ENCODE data around the gene RARG. TPM values are rescaled to one million over a fixed set of nuclear protein-coding genes. Genes with fewer than 3 reads are reported as not detected.

The RARG gene
- total and polyA plus RNA-seq, 12 donors, result 3.8 to 36.4 (median 24.8) TPM

DNA sequence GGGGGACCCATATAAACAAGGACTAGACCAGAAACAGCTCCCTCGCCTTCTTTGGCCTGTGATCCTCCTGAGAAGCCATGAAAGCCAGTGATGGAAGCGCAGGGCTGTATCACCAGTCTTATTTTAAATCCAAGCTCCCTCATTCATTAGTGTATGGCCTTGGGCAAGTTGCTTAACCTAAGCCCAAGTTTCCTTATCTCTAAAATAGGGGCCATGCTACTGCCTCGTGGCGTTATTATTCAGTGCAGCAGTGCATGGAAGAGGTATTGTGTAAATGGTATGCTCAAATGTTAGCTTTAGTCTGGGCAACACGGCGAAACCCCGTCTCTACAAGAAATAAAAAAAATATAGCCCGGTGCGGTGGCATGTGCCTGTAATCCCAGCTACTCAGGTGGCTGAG, 46.0 kb upstream of the RARG start:
- Histone ChIP-seq H3K27ac (no peak overlapping the region), H3K4me1 (replicated peaks in 1 of 2) (no peaks in the 10 kb centered on the region), H3K36me3 (replicated peaks in 1 of 2) (no peaks in the 10 kb centered on the region), H3K9me3 (replicated peaks in 1 of 3) (no peaks in the 10 kb centered on the region), H3K4me3 (no peak overlapping the region), H3K27me3 (no peaks in the 10 kb centered on the region)
- TF ChIP-seq, protein P1, sequence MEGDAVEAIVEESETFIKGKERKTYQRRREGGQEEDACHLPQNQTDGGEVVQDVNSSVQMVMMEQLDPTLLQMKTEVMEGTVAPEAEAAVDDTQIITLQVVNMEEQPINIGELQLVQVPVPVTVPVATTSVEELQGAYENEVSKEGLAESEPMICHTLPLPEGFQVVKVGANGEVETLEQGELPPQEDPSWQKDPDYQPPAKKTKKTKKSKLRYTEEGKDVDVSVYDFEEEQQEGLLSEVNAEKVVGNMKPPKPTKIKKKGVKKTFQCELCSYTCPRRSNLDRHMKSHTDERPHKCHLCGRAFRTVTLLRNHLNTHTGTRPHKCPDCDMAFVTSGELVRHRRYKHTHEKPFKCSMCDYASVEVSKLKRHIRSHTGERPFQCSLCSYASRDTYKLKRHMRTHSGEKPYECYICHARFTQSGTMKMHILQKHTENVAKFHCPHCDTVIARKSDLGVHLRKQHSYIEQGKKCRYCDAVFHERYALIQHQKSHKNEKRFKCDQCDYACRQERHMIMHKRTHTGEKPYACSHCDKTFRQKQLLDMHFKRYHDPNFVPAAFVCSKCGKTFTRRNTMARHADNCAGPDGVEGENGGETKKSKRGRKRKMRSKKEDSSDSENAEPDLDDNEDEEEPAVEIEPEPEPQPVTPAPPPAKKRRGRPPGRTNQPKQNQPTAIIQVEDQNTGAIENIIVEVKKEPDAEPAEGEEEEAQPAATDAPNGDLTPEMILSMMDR (IDR thresholded peaks at IDR 0.05), result no peak
- TF ChIP-seq POLR2A (IDR thresholded peaks at IDR 0.05), result no peak
- 73 to 84% (median 77%) methylated on average over 8 to 9 of the region's 9 CpGs for WGBS, 4 donors
- DNase-seq, result peak in 1 of 7 donors; percentile 61
- intact Hi-C loops (cut with DNase I), result no loop called here

DNA sequence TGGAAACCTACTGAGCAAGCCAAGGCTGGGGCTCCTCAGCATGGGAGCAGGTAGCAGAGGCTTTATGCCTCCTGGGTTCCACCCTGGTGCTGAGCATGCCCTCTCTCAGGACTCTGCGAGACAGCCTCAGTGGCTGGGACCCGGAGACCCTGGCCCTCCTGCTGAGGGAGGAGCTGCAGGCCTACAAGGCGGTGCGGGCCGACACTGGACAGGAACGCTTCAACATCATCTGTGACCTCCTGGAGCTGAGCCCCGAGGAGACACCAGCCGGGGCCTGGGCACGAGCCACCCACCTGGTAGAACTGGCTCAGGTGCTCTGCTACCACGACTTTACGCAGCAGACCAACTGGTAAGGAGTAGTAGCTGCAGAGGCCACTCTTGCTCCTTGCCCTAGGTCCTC, 44.5 kb upstream of the RARG start:
- WGBS, 4 donors, result 94 to 100% (median 98%) methylated on average over 2 to 11 of the region's 11 CpGs
- H3K4me3 ChIP-seq, result no peak overlapping the region
- no peak overlapping the region for H3K27ac ChIP-seq
- no peaks in the 10 kb centered on the region for H3K9me3 ChIP-seq (replicated peaks in 1 of 3)
- no peak for TF ChIP-seq POLR2A (IDR thresholded peaks at IDR 0.05)
- TF ChIP-seq, protein P1 (IDR thresholded peaks at IDR 0.05), result no peak
- no peaks in the 10 kb centered on the region for H3K27me3 ChIP-seq
- H3K4me1 ChIP-seq (replicated peaks in 1 of 2), result no peaks in the 10 kb centered on the region
- intact Hi-C loops (cut with DNase I), result no loop called here
- no peaks in the 10 kb centered on the region for H3K36me3 ChIP-seq (replicated peaks in 1 of 2)
- no peak for DNase-seq

DNA sequence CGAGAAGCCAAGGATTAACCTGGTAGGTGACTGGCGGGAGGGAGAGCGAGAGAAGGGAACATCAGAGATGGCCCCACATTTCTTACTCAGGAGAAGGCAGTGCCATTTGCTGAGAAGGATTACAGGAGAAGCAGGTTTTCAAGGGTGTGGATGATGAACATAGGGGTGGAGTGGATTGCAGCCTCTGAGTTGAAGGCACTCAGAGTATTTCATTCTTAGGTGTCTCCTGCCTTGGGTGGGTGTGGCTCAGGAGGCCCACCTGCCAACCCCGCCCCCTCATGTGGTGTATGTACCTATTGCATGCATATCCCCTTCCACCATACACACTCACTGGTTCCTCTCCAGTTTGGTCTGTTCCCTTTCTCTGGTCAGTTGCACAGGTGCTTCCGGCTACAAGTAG, 42.4 kb upstream of the RARG start:
- Histone ChIP-seq H3K36me3 (replicated peaks in 1 of 2) (no peaks in the 10 kb centered on the region), H3K9me3 (replicated peaks in 1 of 3) (no peaks in the 10 kb centered on the region), H3K4me3 (no peak overlapping the region), H3K27me3 (no peaks in the 10 kb centered on the region), H3K4me1 (replicated peaks in 1 of 2) (no peaks in the 10 kb centered on the region), H3K27ac (no peak overlapping the region)
- intact Hi-C loops (cut with DNase I), result no loop called here
- no peak for DNase-seq
- WGBS, 4 donors, result 96 to 99% (median 98%) methylated on average over 5 of the region's 5 CpGs
- TF ChIP-seq POLR2A (IDR thresholded peaks at IDR 0.05), result no peak
- TF ChIP-seq, protein P1 (IDR thresholded peaks at IDR 0.05), result no peak

DNA sequence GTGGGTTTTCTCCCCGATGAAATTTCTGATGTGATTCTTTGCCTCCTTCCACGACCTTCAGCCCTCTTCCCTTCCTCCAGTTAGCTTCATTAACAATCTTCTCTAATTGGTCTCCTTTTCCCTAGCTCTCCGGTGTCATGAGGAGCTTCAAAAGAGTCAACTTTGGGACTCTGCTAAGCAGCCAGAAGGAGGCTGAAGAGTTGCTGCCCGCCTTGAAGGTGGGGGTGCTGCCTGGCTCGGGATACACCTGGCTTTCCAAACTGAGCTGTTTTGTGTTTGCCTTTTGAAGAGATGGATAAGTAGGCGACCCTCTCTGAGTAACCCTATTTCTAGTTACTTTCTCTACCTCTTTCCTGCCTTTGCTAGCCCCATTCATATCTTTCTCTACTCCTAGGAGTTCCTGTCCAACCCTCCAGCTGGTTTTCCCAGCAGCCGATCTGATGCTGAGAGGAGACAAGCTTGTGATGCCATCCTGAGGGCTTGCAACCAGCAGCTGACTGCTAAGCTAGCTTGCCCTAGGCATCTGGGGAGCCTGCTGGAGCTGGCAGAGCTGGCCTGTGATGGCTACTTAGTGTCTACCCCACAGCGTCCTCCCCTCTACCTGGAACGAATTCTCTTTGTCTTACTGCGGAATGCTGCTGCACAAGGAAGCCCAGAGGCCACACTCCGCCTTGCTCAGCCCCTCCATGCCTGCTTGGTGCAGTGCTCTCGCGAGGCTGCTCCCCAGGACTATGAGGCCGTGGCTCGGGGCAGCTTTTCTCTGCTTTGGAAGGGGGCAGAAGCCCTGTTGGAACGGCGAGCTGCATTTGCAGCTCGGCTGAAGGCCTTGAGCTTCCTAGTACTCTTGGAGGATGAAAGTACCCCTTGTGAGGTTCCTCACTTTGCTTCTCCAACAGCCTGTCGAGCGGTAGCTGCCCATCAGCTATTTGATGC, 36.9 kb upstream of the RARG start:
- peak overlapping the region in 3 of 4 donors; percentile 44 to 68 (median 53) for H3K4me3 ChIP-seq
- H3K27ac ChIP-seq, result peak overlapping the region in 1 of 5 donors; percentile 2
- no peaks in the 10 kb centered on the region for H3K36me3 ChIP-seq (replicated peaks in 1 of 2)
- peaks cover 0 to 10% of the 10 kb centered on the region in 2 donors for H3K4me1 ChIP-seq (replicated peaks in 1 of 2)
- H3K9me3 ChIP-seq (replicated peaks in 1 of 3), result no peaks in the 10 kb centered on the region
- WGBS, 4 donors, result 58 to 61% (median 60%) methylated on average over 18 to 20 of the region's 20 CpGs
- H3K27me3 ChIP-seq, result no peaks in the 10 kb centered on the region
- no peak for TF ChIP-seq POLR2A (IDR thresholded peaks at IDR 0.05)
- no peak for DNase-seq
- intact Hi-C loops (cut with DNase I), result no loop called here

Measured in adrenal gland (tissue), 12 donors.